Islet of Langerhans (tissue), 1 donor: Measurements from ENCODE around the gene HOXA2.

Experiments used
- FAIRE-seq: peaks from one replicate; lab custom pipeline; 2011; peaks lifted over from hg19 to GRCh38; lab: Jason Lieb, UNC

Gene HOXA2

DNA sequence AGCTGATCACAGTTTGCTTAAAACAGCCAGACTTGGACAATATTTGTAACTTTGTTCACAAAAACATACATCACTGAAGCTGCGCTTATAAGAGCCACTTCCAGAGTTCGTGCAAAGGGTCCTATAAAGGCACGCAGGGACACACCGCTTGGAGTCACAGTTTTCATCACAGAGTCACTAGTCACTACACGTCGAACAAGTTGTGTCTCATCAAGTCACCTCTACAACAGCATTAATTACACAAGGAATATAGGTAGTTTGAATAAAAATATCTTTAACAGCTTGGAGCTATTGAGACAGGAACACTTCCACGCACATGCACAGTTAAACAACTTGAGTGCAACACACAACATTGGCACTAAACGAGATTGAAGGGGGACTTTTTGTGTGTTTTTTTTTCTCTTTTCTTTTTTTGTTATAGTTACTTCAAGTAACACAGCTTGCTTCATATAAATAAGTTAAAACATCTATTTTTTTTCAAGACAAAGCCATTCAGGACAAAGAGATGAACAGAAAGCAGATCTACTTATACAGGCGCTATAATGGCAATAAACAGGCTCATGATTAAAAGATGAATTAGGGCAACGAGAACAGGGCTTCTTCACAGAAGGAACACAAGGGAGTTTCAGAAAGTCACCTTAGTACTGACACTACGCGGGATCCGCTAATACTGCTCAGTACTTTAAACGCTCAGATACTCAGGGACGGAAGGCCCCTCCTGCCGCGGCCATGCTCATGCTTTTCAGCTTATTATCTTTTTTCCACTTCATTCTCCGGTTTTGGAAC is 38.8 kb upstream of the HOXA2 start:
- FAIRE-seq, result no peak

- no peak for FAIRE-seq
These were observed 37.8 kb upstream of the HOXA2 start for GRCh38 chr7:27140126-27140857.

DNA sequence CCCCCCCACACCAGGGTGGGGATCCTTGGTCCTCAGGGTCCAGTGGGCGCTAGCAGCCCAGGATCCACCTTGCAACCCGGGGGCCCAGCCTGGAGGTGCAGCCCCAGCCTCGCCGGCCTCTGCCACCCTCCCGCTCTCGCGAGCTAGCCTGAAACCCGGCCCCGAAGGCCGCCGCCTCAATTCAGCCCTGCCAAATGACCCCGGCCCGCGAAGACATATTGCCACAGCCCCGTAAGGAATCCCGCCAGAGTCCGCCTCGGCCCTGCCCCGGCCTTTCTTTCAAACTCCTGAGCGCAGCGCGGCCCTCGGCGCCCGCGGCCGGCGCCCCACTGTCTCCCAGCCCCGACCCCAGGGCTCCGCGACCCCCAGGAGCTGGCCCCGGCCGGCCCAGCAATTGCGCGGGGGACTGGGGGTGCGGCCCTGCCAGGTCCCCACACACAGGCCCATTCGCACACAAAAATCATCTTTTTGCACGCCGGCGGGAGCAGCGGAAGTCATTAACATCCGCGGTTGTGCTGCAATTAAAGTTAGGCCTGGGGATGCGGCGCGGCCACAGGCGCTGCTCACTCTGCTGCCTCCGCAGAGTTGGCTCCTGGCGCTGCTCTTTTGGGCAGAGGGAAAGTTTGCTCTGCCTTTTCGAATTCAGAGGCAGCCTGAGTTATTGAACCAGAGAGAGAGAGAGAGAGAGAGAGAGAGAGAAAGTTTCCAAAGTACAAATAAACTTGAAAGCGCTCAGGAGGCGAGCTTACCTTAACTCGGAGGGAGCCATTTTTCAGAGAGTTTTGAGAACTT is 37.0 kb upstream of the HOXA2 start:
- no peak for FAIRE-seq

DNA sequence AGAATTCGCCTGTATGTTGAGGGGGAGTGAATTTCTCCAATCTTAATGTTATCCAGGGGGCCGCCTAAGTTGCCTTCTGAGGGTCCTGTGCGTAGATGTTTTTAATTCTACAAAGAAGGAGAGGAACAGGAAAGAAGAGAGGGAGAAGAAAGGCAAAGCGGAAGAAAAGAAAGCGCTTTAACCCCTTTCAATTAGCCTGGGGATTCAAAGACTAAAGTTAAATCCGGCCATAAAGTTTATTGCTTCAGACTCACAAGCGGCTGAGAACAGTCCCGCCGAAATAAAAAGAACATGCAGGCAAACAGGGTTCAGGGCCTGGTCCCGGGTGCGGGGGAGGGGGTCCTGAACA is 36.5 kb upstream of the HOXA2 start:
- FAIRE-seq, result no peak

DNA sequence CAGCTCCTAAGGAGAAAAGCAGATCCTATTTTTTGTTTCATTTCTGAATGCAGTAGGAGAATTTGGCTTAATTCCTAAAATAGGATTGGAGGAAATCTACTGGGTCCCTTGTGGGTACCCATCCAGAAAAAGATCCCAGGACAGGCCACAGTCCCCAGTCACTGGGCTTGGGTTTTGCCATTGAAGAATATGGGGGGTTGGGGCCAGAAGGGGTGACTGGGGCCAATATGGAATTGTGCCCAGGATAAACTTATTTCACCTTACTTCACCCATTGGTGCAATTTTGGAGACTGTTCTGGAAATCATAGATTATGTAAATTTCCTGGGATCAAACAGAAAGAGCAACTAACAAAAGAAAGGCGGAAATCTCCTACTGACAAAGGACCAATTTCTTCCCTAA is 36.0 kb upstream of the HOXA2 start:
- FAIRE-seq, result no peak

GRCh38 chr7:27137640-27138315 is 35.3 kb upstream of the HOXA2 start:
- no peak for FAIRE-seq

GRCh38 chr7:27134392-27134791 is 31.9 kb upstream of the HOXA2 start:
- no peak for FAIRE-seq

DNA sequence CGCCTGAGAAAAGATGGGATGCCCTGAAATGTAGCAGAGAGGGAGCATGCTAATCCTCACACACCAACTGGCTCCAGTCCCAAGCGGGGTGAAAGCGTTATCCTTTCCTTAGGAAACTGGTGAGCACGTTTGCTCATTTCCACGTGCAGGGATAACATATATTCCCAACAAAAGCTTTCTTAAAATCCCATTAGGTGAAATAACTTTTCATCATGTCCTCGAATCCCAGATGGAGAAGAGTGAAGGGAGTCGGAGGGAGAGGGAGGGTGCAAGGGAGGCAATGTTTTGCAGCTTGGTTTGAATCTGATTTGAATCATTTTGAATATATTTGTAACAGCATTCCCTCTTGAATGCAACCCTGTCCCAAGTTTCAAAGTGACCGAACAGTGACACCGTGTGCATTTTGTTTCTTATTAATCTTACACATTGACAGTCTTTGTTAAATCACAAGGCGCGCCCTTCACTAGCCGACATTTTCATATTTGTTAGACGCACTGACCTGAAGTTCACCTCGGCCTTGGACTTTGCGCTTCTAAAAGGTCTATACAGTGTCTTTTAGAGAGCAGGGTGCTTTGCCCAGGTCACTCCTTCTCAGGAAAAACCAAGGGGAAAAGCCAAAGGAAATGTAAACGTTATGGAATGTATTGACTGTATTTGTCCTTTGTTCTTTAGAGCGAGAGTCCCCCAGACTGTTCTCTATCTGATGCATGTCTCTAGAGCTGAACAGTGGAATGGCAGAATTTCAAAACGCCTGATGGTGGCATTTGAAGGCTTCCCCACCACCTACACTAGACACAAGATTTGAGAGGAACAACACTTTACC is 31.1 kb upstream of the HOXA2 start:
- no peak for FAIRE-seq

DNA sequence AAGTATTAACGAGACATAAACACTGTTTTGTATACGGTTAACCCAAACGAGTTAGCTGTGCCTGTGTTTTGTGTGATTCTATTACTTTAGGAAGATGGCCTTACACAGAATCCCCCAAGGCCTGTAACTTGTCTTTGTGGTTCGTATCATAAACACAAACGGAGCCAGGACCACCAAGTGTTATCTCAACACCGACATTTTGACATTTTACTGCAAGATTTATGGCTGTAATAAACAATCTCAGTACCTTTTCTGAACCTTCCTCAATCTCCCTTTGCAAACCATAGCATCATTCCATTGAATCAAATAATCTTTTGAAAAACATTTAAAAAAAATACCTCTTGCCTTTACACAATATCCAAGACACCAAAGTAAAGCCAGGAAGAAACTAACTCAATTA is 30.5 kb upstream of the HOXA2 start:
- no peak for FAIRE-seq

- no peak for FAIRE-seq
These were observed 29.7 kb upstream of the HOXA2 start for GRCh38 chr7:27132214-27132613.

DNA sequence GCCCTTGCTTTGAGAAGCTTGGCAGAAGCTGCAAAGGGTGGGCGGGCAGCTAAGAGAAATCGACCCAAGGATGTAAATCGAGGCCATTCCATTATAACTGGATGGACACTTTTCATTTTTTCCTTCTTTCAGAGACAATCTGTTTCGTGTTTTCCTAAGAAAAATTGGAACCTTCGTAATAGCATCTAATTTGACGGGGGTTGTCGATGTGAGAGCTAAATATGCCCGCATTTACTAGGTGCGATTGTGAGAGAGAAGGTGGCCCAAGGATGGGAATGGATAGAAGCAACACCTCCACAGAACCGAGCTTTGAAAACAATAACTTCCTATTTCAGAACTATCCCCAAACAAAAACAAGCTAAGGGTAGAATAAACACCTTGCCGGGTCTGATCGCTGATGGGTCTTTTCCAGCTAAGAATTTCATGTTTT is 28.9 kb upstream of the HOXA2 start:
- no peak for FAIRE-seq

- FAIRE-seq, result no peak
These were observed 28.3 kb upstream of the HOXA2 start, which contains the start of gene HOXA4 for GRCh38 chr7:27130540-27131389. Gene HOXA4, minus strand, starts transcription at chr7:27130757. Its CDS starts 24 bp downstream, at chr7:27130733.

- no peak for FAIRE-seq
These were observed 27.5 kb upstream of the HOXA2 start for GRCh38 chr7:27129729-27130539.

GRCh38 chr7:27128776-27129728 is 26.6 kb upstream of the HOXA2 start:
- no peak for FAIRE-seq

- no peak for FAIRE-seq
These were observed 25.6 kb upstream of the HOXA2 start for GRCh38 chr7:27128034-27128433.

DNA sequence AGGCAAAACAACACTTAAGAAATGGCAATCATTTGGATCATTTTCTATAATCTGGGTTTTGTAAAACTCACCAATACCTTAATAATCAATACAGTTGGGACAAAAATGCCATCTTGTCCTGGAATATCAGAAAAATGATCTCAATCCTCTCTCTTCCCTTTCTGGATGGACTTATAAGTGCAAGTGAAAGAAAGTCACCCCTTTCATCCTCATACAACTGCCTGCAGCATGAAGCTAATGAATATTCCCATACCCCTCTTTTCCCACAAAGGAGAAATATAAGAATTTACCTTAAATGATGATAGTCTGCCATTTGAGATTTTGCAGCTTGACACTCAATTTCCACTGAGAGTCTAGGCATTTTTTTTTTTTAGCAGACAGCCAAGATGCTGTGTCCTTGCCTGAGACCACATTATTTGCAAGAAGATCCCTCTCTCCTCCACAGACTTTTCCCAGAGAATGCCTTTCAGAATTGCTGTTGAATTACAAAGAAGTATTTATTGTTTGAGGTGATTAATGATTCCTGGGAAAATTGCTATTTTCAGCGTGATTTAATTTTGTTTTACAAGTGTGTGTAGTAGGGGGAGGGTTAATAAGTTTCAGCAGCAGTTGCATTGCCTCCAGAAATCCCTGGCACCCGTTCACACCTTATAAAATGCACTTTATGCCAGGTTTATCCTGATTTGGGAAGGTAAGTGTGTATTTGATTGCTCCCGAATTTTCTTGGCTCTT is 24.3 kb upstream of the HOXA2 start:
- FAIRE-seq, result no peak

- no peak for FAIRE-seq
These were observed 23.5 kb upstream of the HOXA2 start for GRCh38 chr7:27125986-27126394.
